GM18526 (cell line): Measurements from ENCODE around the gene MCCC1.

Source experiments
- POLR2A ChIP-seq: IDR thresholded peaks from 3 replicates; pipeline ENCODE4 v1.6.1; 2011; ENCODE audit not compliant: insufficient read length; ENCODE audit errors: extremely low read depth

The MCCC1 gene

GRCh38 chr3:183027276-183027675 lies 72.0 kb downstream of the MCCC1 start:
- no peak for TF ChIP-seq POLR2A

- TF ChIP-seq POLR2A, result no peak
Observed at GRCh38 chr3:183022936-183023516, 76.3 kb downstream of the MCCC1 start.

GRCh38 chr3:183018421-183019192 lies 80.7 kb downstream of the MCCC1 start:
- no peak for TF ChIP-seq POLR2A

- TF ChIP-seq POLR2A, result no peak
Observed at GRCh38 chr3:183015185-183015584, 84.1 kb downstream of the MCCC1 start.

- TF ChIP-seq POLR2A, result no peak
Observed at GRCh38 chr3:183013856-183014255, 85.4 kb downstream of the MCCC1 start.

GRCh38 chr3:183013074-183013473 lies 86.2 kb downstream of the MCCC1 start:
- no peak for TF ChIP-seq POLR2A

- TF ChIP-seq POLR2A, result no peak
Observed at GRCh38 chr3:183008800-183009199, 90.5 kb downstream of the MCCC1 start.

- no peak for TF ChIP-seq POLR2A
Observed at GRCh38 chr3:183008303-183008702, 91.0 kb downstream of the MCCC1 start.

- TF ChIP-seq POLR2A, result no peak
Observed at GRCh38 chr3:183006396-183007002, 92.8 kb downstream of the MCCC1 start.

- TF ChIP-seq POLR2A, result no peak
Observed at GRCh38 chr3:182999767-183000166, 99.5 kb downstream of the MCCC1 start.

GRCh38 chr3:182989566-182989965 lies 109.7 kb downstream of the MCCC1 start:
- TF ChIP-seq POLR2A, result no peak

GRCh38 chr3:182986021-182986420 lies 113.3 kb downstream of the MCCC1 start:
- no peak for TF ChIP-seq POLR2A

GRCh38 chr3:182983876-182984275 lies 115.4 kb downstream of the MCCC1 start:
- TF ChIP-seq POLR2A, result no peak

GRCh38 chr3:182981038-182981380 lies 118.3 kb downstream of the MCCC1 start:
- TF ChIP-seq POLR2A, result no peak

- peak; percentile 67 for TF ChIP-seq POLR2A
Observed at GRCh38 chr3:182980204-182981037, 118.9 kb downstream of the MCCC1 start, which contains the start of gene DCUN1D1. Gene DCUN1D1, minus strand, starts transcription at chr3:182980538. Its CDS starts 49 bp downstream, at chr3:182980489.
